Adrenal gland (tissue), 12 donors: ENCODE measurements around the gene PGRMC2. TPM values are rescaled to one million over a fixed set of nuclear protein-coding genes. Genes with fewer than 3 reads are reported as not detected.
A peak's percentile ranks its signal among the peaks of the same experiment; 100 is the strongest.

Experiments used
- DNase-seq, 7 donors: peaks; one replicate each; pipeline ENCODE4 v3.0.0-alpha.2; 2019 to 2020
- H3K27ac ChIP-seq, 5 donors: fragments of 200-600 bp; sonication (generic) in 4 of 5; 1 replicate in 3 of 5; 2 replicates in 2 of 5; pipeline versions ENCODE4 v1.5.1 to v1.8.0; 2016 to 2020; ENCODE audit warnings: mild to moderate bottlenecking in 1 of 5
- H3K27me3 ChIP-seq: fragments of 200-600 bp; 2 replicates; pipeline ENCODE4 v1.8.0; 2021
- H3K36me3 ChIP-seq, 2 donors: fragments of 200-600 bp; replicated peaks in 1 of 2; 1 replicate in 1 of 2; 2 replicates in 1 of 2; pipeline versions ENCODE4 v1.5.1 to v1.8.0; 2018 to 2022
- H3K4me1 ChIP-seq, 2 donors: fragments of 200-600 bp; replicated peaks in 1 of 2; 1 replicate in 1 of 2; 2 replicates in 1 of 2; pipeline versions ENCODE4 v1.5.1 to v1.8.0; 2018 to 2021
- H3K4me3 ChIP-seq, 4 donors: fragments of 200-600 bp; sonication (generic) in 3 of 4; one replicate each; pipeline ENCODE4 v1.5.1; 2016 to 2018
- H3K9me3 ChIP-seq, 3 donors: fragments of 200-600 bp; sonication (generic) in 1 of 3; replicated peaks in 1 of 3; 1 replicate in 2 of 3; 2 replicates in 1 of 3; pipeline versions ENCODE4 v1.5.1 to v1.8.0; 2016 to 2021
- CTCF ChIP-seq, 6 experiments: fragments of 450-650 bp in 4 of 6; fragments of 200-600 bp in 2 of 6; sonication (generic) in 1 of 6; IDR thresholded peaks; 1 replicate in 5 of 6; 2 replicates in 1 of 6; pipeline versions ENCODE4 v1.5.1 to v1.8.0; 2016 to 2021; ENCODE audit warnings: antibody characterized with exemption in 6 of 6, mild to moderate bottlenecking in 2 of 6, moderate library complexity in 1 of 6
- POLR2A ChIP-seq, 2 donors: fragments of 450-650 bp; IDR thresholded peaks; one replicate each; pipeline ENCODE4 v1.6.1; 2017; ENCODE audit warnings: antibody characterized with exemption in 2 of 2, mild to moderate bottlenecking in 2 of 2, moderate library complexity in 1 of 2
- WGBS, 4 donors: extraction: QIAGEN DNeasy Blood & Tissue Kit in 2 of 4; methylation state at CpG; one replicate each; pipeline versions ENCODE4 v1.1.5 to v1.1.7; 2013 to 2017; 5-methylcytosine and 5-hydroxymethylcytosine counted together
- intact Hi-C, 2 donors: fragments of 100-400 bp; cut with DNase I; formaldehyde crosslinking; loops; one replicate each; pipeline versions ENCODE4 v1.14.1 to v1.15.0; 2022 to 2023
- polyA plus RNA-seq, 3 donors: library from polyadenylated mRNA; stranded (reverse); fragments of 200-250 nt in 2 of 3; fragments of 350-450 nt in 1 of 3; fragmentation: Illumina TruSeq in 1 of 3; extraction: RNeasy Lipid Tissue Mini Kit (QIAGEN cat#74804) in 1 of 3; gene quantifications; one replicate each; pipeline ENCODE4 v1.2.3, GENCODE V29; 2013 to 2014
- total RNA-seq, 9 donors: library from RNA; depleted of rRNA in 4 of 9; stranded (reverse); fragments of >200 nt in 4 of 9; fragments of 120-200 nt in 1 of 9; fragmentation: NEBNext Ultra II Directional in 1 of 9; extraction: Animal tissue kit (Norgen Biotek cat#: 25700) in 1 of 9; gene quantifications; one replicate each; pipeline versions ENCODE4 v1.1.0 to v1.2.4, GENCODE V29; 2013 to 2023
- donor health status: healthy with polysubstance abuse.
- donor health status: Bipolar disorder and iron deficiency.
- donor health status: DM: yes; HTN: yes; CAD: no.
- donor health status: DM: no; HTN: no; CAD: no.
- donor health status: DM: no; HTN: no; CAD: no.
- donor health status: DM: yes; HTN: yes; CAD: no.

PGRMC2 gene
- total and polyA plus RNA-seq, 12 donors = 22.9 to 152 (median 43.8) TPM

GRCh38 chr4:128291096-128291495 is 3.5 kb upstream of the PGRMC2 start:
- intact Hi-C loops = no loop called here
- no peak for DNase-seq
- Histone ChIP-seq H3K9me3 (no peaks in the 10 kb centered on the region), H3K4me1 (peaks cover 0 to 8% of the 10 kb centered on the region in 2 donors), H3K27ac (no peak overlapping the region), H3K4me3 (no peak overlapping the region), H3K27me3 (no peaks in the 10 kb centered on the region), H3K36me3 (no peaks in the 10 kb centered on the region)
- WGBS, 4 donors = 89 to 96% (median 91%) methylated on average over 2 of the region's 2 CpGs
- TF ChIP-seq CTCF (IDR thresholded peaks at IDR 0.05) = no peak
- TF ChIP-seq POLR2A (IDR thresholded peaks at IDR 0.05) = no peak

GRCh38 chr4:128290526-128290925 is 2.9 kb upstream of the PGRMC2 start:
- 90 to 96% (median 94%) methylated on average over 3 of the region's 3 CpGs for WGBS, 4 donors
- Histone ChIP-seq H3K27ac (no peak overlapping the region), H3K4me3 (no peak overlapping the region), H3K4me1 (peaks cover 2 to 14% of the 10 kb centered on the region in 2 donors), H3K36me3 (no peaks in the 10 kb centered on the region), H3K9me3 (no peaks in the 10 kb centered on the region), H3K27me3 (no peaks in the 10 kb centered on the region)
- no peak for DNase-seq
- intact Hi-C loops = no loop called here
- TF ChIP-seq CTCF (IDR thresholded peaks at IDR 0.05) (no peak), POLR2A (IDR thresholded peaks at IDR 0.05) (no peak)

- intact Hi-C loops = no loop called here
- 66 to 100% (median 77%) methylated on average over 2 of the region's 2 CpGs for WGBS, 4 donors
- H3K36me3 ChIP-seq = no peaks in the 10 kb centered on the region
- no peak overlapping the region for H3K4me3 ChIP-seq
- H3K27me3 ChIP-seq = no peaks in the 10 kb centered on the region
- no peak overlapping the region for H3K27ac ChIP-seq
- TF ChIP-seq CTCF (IDR thresholded peaks at IDR 0.05) = no peak
- TF ChIP-seq POLR2A (IDR thresholded peaks at IDR 0.05) = no peak
- DNase-seq = no peak
- peaks cover 11 to 23% of the 10 kb centered on the region in 2 donors for H3K4me1 ChIP-seq
- H3K9me3 ChIP-seq = no peaks in the 10 kb centered on the region
Measured at GRCh38 chr4:128289523-128290158, 2.0 kb upstream of the PGRMC2 start.

GRCh38 chr4:128288689-128289106 is 1.1 kb upstream of the PGRMC2 start:
- DNase-seq = peak in 2 of 7 donors; percentile 25 to 31
- H3K27ac ChIP-seq = peak overlapping the region; percentile 82 to 97 (median 96)
- intact Hi-C loops = no loop called here
- peaks cover 17 to 30% of the 10 kb centered on the region in 2 donors for H3K4me1 ChIP-seq
- TF ChIP-seq POLR2A (IDR thresholded peaks at IDR 0.05) = no peak
- no peak for TF ChIP-seq CTCF (IDR thresholded peaks at IDR 0.05)
- H3K27me3 ChIP-seq = no peaks in the 10 kb centered on the region
- H3K4me3 ChIP-seq = peak overlapping the region; percentile 72 to 91 (median 85)
- H3K36me3 ChIP-seq = no peaks in the 10 kb centered on the region
- H3K9me3 ChIP-seq = no peaks in the 10 kb centered on the region
- 4 to 7% (median 6%) methylated on average over 13 of the region's 13 CpGs for WGBS, 4 donors
